GM12801 (cell line): ENCODE results near the gene STARD13.

ENCODE experiments used
- TF ChIP-seq, protein P1 (sequence below): IDR thresholded peaks from one replicate; pipeline ENCODE4 v1.5.1; 2011; ENCODE audit warnings: control low read depth; ENCODE audit not compliant: insufficient read length; ENCODE audit errors: extremely low read depth

Gene STARD13

GRCh38 chr13:33199289-33199850, 86.2 kb downstream of the STARD13 start:
- TF ChIP-seq, protein P1, sequence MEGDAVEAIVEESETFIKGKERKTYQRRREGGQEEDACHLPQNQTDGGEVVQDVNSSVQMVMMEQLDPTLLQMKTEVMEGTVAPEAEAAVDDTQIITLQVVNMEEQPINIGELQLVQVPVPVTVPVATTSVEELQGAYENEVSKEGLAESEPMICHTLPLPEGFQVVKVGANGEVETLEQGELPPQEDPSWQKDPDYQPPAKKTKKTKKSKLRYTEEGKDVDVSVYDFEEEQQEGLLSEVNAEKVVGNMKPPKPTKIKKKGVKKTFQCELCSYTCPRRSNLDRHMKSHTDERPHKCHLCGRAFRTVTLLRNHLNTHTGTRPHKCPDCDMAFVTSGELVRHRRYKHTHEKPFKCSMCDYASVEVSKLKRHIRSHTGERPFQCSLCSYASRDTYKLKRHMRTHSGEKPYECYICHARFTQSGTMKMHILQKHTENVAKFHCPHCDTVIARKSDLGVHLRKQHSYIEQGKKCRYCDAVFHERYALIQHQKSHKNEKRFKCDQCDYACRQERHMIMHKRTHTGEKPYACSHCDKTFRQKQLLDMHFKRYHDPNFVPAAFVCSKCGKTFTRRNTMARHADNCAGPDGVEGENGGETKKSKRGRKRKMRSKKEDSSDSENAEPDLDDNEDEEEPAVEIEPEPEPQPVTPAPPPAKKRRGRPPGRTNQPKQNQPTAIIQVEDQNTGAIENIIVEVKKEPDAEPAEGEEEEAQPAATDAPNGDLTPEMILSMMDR, result no peak

DNA sequence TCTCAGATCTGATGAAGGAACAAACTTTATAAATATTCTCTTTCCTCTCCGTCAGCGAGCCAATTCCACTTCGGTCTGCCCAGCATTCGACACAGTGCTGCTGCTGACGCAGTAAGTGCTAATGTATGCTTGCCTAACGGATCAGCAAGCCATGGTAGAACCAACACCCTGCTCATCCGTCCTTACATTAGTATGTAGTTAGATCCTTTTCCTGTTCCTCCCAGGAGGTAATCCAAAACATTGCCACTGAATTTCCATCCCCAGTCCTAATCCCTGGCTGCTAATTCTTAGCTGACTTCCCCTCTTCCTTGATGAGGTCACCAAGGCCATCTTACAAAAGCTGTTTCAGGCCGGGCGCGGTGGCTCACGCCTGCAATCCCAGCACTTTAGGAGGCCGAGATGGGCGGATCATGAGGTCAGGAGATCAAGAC, 88.0 kb downstream of the STARD13 start:
- TF ChIP-seq, protein P1, result no peak

- TF ChIP-seq, protein P1, result no peak
Observed at GRCh38 chr13:33196767-33197166, 88.8 kb downstream of the STARD13 start.

- TF ChIP-seq, protein P1, result no peak
Observed at GRCh38 chr13:33195693-33196464, 89.7 kb downstream of the STARD13 start.

DNA sequence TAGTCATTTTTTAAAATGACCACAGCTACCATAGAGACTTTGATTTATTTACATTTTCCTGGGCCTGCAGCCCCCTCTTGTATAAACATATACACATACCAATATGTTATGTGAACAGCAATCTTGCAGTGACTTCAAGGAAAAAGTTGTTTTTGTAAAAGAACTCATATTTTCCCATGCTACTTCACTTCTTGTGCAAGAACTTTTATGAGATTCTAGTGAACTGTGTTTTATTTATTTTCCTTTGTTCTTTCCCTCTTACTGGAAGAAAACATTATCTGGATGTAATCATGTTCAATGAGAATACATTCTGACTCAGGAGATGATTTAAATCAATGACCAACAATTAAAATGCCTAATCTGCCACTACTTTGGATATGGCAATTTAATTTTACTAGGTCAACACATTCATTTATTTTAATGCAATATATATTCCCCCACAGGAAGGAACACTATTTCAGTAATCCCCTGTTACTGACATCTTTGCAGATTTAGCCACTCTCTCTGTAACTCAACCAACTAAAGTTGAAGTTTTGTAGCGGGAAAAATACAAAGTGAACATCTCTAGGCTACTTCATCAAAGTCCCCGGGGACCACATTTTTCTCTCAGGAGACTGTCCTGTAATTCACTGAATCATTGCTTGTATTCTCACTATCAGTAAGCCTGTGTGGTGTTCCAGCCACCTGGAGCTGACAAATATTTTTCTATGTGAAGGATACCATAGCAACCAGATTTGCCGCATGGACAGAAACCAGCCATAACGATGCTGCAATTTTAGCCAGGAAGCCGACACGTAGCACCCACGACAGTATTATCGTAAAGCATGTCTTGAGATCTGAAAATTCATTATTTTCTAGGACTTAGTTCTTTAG, 90.5 kb downstream of the STARD13 start:
- TF ChIP-seq, protein P1, result no peak

DNA sequence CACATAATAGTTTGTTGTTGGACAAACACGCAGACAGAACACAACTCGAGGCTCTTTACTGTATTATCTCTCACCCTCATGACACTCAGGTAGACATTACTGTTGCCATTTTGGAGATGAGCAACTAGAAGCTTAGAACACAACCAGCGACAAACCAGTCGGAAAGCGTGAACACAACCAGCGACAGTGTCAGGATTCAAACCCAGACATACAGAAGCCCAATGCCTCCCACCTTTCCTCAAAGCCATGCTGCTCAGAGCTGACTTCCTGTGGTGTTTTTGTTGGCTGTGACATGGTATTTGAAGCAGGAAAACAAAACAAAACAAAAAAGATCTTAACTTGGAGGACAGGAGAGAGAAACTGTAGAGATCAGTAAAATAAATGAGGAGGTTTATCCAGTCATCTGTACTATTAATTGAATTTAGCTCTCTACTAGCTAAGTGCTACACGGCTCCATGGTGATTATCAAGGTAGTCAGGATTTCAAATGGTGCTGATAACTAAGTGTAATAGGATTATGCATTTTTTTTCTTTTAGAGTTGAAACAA, 92.1 kb downstream of the STARD13 start:
- TF ChIP-seq, protein P1, result no peak
